GM18858 (cell line): ENCODE results near the gene OPN4.

Source experiments
- ATAC-seq: cut with Tn5 transposase; IDR thresholded peaks from one replicate; pipeline ENCODE4 v1.9.1; 2021; ENCODE audit not compliant: unreplicated experiment

OPN4 gene

GRCh38 chr10:86699125-86699524 lies 44.8 kb downstream of the OPN4 start:
- ATAC-seq = no peak

GRCh38 chr10:86699541-86699940 lies 45.2 kb downstream of the OPN4 start:
- no peak for ATAC-seq

- ATAC-seq = no peak
These were observed 45.9 kb downstream of the OPN4 start for GRCh38 chr10:86699991-86700840.

DNA sequence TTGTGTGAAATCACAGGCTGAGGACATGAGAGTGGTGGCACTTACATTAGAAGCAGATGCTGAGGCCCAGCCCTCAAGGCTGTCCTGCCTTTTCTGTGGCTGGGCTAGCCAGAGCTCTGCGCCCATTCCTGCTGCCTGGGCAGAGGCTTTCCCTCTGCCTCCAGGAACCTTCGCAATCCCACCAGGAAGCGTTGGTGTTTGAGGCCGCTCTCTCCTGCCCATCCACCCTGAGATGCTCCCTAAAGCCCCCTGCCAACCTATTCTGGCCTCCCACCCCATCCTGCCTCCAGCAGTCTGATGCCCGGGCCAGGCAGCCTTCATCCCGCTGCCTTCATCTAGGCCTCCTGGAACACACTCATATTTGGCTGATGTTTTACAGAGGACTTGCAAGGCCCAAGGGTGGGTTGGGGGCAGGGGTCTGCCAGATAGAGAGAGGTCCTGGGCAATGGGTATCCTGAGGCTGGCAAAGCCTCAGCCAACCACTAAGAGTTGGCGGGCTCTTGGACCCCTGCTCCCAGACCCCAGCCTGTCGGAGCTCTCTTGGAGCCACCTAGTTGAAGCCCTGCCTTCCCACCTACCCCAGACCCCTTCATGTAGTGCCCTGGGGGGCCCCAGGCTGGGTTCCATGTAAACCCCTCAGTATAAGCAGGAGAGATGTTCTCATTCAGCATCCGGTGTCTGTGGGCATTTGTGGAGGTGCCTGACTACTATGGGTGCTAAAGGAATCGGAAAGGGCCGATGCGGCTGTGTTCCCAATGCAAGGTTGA lies 46.7 kb downstream of the OPN4 start:
- no peak for ATAC-seq

GRCh38 chr10:86703176-86703575 lies 48.8 kb downstream of the OPN4 start:
- no peak for ATAC-seq

DNA sequence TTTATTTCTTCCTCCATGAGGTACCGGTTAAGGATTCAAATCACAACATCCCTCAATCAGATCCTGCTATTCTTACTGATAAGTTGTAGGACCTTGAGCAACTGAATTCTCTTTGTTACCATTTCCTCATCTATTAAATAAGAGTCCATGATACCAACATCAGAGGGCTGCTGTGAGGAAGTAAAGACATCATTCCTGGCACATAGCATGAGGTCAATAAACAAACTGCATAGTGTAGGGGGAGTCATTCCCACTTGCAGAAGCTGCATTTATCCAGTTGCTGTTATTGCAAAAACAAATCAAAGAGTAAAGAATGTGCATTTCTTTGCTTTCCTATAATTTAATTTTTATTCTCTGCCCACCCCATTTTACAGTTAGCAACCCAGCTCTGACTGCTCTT lies 50.8 kb downstream of the OPN4 start:
- ATAC-seq = no peak

GRCh38 chr10:86705905-86706304 lies 51.6 kb downstream of the OPN4 start:
- no peak for ATAC-seq

- ATAC-seq = no peak
These were observed 52.1 kb downstream of the OPN4 start for GRCh38 chr10:86706401-86706841.

DNA sequence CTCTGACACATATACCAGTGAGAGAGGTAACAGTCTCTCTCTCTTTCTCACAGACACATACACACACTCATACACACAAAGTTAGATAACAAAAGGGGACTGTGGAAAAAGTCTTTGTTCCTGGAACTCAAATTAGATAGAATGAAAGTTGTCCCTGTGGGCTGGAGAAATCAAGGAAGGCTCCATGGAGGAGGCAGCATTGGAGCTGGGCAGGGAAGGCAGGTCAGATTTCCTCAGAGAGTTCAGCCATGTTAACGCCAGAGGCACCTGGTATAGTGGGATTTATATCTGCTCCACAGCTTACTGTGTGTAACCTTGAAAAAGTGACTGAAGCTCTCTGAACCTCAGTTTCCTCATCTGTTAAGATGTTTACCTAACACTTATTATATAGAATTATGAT lies 52.6 kb downstream of the OPN4 start:
- no peak for ATAC-seq

GRCh38 chr10:86707505-86707904 lies 53.2 kb downstream of the OPN4 start:
- no peak for ATAC-seq

- ATAC-seq = no peak
These were observed 53.9 kb downstream of the OPN4 start for GRCh38 chr10:86708068-86708782.

- no peak for ATAC-seq
These were observed 54.5 kb downstream of the OPN4 start for GRCh38 chr10:86708783-86709380.

GRCh38 chr10:86709396-86710185 lies 55.2 kb downstream of the OPN4 start:
- ATAC-seq = no peak

GRCh38 chr10:86710987-86711512 lies 56.7 kb downstream of the OPN4 start:
- ATAC-seq = peak; percentile 72

- ATAC-seq = peak; percentile 33
These were observed 57.4 kb downstream of the OPN4 start for GRCh38 chr10:86711513-86712316.

- ATAC-seq = no peak
These were observed 58.0 kb downstream of the OPN4 start for GRCh38 chr10:86712317-86712707.

DNA sequence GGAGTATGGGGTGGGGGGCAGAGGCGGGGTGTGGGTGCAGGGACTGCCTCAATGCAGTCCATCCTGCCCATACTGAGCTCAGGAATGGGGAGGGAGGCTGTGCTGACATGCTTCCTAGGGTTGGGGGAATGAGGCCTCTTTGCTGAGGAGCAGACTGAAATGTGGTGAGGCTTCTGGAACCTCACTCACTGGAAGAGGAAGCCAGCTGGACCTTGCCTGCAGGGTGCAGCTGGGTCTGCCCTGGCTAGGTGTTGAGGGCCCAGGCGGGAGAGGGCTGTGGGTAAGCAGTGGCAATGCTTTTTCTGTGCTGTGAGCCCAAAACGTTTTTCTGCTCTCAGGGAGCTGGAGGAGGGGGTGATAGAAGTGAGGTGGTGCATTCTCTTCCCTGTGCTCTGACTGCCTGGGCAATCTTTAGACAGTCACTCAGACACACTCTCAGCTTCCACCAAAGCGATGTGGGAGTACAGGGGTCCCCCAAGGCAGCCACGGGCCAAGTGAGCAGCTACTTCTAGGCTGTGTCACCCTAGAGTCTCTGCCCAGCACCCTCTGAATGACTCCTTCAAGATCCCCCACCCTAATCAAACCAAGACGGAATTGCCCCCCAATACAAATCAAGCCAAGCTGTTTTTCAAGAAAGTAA lies 60.9 kb downstream of the OPN4 start:
- no peak for ATAC-seq

GRCh38 chr10:86715836-86716235 lies 61.5 kb downstream of the OPN4 start:
- no peak for ATAC-seq
